DND-41 (cell line): ENCODE data around the gene MAP2K3.
"Not testable (repeated sequence)": the region's sequence is repeated elsewhere in the genome, so short reads cannot be mapped to it uniquely, and the experiment has no call there.

Source experiments
- ATAC-seq: fragments of 200-7000 bp; cut with Tn5 transposase; 3 replicates; pipeline ENCODE4 v1.9.1; 2021; ENCODE audit warnings: low read depth; ENCODE audit not compliant: insufficient read depth
- DNase-seq: peaks from one replicate; pipeline ENCODE4 v3.0.0-alpha.2; 2020
- H2AFZ ChIP-seq: 2 replicates; pipeline ENCODE4 v1.6.0; 2012; ENCODE audit warnings: low read depth, low read length
- H3K27ac ChIP-seq: 2 replicates; pipeline ENCODE4 v1.5.1; 2012; ENCODE audit warnings: low read length, inconsistent platforms
- H3K27me3 ChIP-seq: fragments of 200-600 bp; sonication (generic); 2 replicates; pipeline ENCODE4 v1.6.0; 2012; ENCODE audit warnings: low read length, mild to moderate bottlenecking, inconsistent platforms; ENCODE audit not compliant: insufficient read depth, poor library complexity
- H3K36me3 ChIP-seq: 2 replicates; pipeline ENCODE4 v1.5.1; 2012; ENCODE audit warnings: low read length, inconsistent platforms; ENCODE audit not compliant: insufficient read depth
- H3K4me1 ChIP-seq: 2 replicates; pipeline ENCODE4 v1.5.1; 2012; ENCODE audit warnings: mild to moderate bottlenecking, low read length; ENCODE audit not compliant: insufficient read depth
- H3K4me2 ChIP-seq: 2 replicates; pipeline ENCODE4 v1.6.0; 2012; ENCODE audit warnings: mild to moderate bottlenecking, moderate library complexity, low read length, inconsistent platforms; ENCODE audit not compliant: insufficient read depth
- H3K4me3 ChIP-seq, 2 experiments: fragments of 200-600 bp in 1 of 2; shearing (Covaris generic) in 1 of 2; 2 replicates each; pipeline ENCODE4 v1.5.1; 2012 to 2016; ENCODE audit warnings: inconsistent platforms in 2 of 2, low read length in 2 of 2, mild to moderate bottlenecking in 2 of 2, low read depth in 1 of 2, moderate library complexity in 1 of 2
- H3K79me2 ChIP-seq: 2 replicates; pipeline ENCODE4 v1.6.0; 2012; ENCODE audit warnings: low read length, inconsistent platforms; ENCODE audit not compliant: insufficient read depth
- H3K9ac ChIP-seq: 2 replicates; pipeline ENCODE4 v1.6.0; 2012; ENCODE audit warnings: low read depth, mild to moderate bottlenecking, inconsistent platforms, low read length, moderate library complexity
- H3K9me3 ChIP-seq: 2 replicates; pipeline ENCODE4 v1.5.1; 2012; ENCODE audit warnings: low read length, moderate library complexity, mild to moderate bottlenecking, inconsistent platforms; ENCODE audit not compliant: insufficient read depth, severe bottlenecking
- H4K20me1 ChIP-seq: 2 replicates; pipeline ENCODE4 v1.6.0; 2012; ENCODE audit warnings: low read length; ENCODE audit not compliant: insufficient read depth
- EZH2 ChIP-seq: IDR thresholded peaks from 3 replicates; pipeline ENCODE4 v1.6.1; 2012; ENCODE audit warnings: borderline replicate concordance, low read depth, mild to moderate bottlenecking, moderate library complexity, low read length, inconsistent platforms; ENCODE audit not compliant: severe bottlenecking
- TF ChIP-seq, protein P1 (sequence below): IDR thresholded peaks from 2 replicates; pipeline ENCODE4 v1.5.1; 2012; ENCODE audit warnings: borderline replicate concordance, low read length, moderate library complexity, mild to moderate bottlenecking; ENCODE audit not compliant: poor library complexity, severe bottlenecking; ENCODE audit errors: extremely low read depth

Gene MAP2K3

DNA sequence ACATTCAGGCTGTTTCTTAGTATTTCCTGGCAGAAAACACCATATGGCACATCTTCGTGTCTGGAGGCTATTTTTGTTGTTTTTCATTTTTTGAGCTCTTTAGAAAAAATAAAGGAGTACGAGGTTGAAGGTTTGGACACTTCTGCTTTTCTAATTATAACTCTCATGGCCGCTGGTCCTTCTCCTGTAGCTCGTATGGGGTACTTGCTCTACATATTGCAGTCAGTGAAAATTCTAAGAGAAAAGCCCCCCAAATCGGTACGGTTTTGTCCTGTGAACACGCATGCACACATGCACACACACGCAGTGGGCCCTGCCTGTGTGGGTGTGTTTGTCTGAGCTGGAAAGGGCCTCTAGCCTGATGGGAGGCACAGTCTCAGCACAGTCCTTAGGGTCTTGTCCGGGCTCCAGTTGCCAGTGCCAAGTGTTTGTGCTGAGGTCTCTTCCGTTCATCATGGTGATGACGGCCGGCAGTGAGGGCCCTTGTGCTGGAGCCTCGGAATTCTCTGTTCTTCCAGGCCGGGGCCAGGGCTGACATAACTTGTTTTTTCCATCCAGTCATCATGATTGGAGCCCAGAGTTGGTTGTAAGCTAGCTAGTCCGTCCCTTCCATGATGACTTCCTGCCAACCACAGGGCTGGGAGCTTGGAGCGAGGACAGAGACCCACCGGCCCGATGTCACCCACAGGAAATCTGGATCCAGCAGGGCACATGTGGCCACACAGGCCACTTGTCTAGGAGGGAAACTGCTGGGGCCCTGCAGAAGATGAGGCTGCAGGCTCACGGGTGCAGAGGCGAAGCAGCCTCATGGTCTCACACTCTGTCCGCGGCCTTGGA, 26.5 kb downstream of the MAP2K3 start:
- not testable (repeated sequence) for H3K79me2 ChIP-seq, H3K36me3 ChIP-seq, H3K9me3 ChIP-seq, H4K20me1 ChIP-seq, H3K4me3 ChIP-seq, H3K27ac ChIP-seq, H3K27me3 ChIP-seq, DNase-seq, H3K4me2 ChIP-seq, H3K9ac ChIP-seq, H3K4me1 ChIP-seq, ATAC-seq, H2AFZ ChIP-seq

DNA sequence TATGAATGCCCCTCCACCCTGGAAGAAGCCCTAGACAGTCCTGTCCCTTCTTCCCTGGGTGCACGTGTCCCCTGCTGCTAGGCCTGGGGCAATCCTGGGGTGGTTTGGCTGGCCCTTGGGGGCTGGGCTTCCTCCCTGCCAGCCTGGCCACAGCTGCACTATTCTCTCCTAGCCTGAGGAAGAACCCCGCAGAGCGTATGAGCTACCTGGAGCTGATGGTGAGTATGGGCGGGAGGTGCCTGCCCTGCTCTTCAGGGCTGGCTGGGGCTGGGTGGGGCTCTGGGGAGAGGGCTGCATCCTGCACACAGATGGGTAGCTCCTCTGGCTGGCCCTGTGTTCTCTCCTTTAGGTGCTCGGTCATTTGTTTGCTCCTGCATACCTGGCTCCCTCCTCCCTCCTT, 28.8 kb downstream of the MAP2K3 start:
- Histone ChIP-seq H3K9me3 (no peaks in the 10 kb centered on the region), H3K4me1 (peaks cover 2% of the 10 kb centered on the region; the same call in 1 of the 2 replicates), H3K36me3 (no peaks in the 10 kb centered on the region), H3K4me2 (no peak overlapping the region), H4K20me1 (no peaks in the 10 kb centered on the region), H3K27me3 (no peaks in the 10 kb centered on the region), H3K79me2 (no peaks in the 10 kb centered on the region), H2AFZ (no peak overlapping the region), H3K27ac (no peak overlapping the region), H3K9ac (no peak overlapping the region), H3K4me3 (no peak overlapping the region)
- TF ChIP-seq, protein P1, sequence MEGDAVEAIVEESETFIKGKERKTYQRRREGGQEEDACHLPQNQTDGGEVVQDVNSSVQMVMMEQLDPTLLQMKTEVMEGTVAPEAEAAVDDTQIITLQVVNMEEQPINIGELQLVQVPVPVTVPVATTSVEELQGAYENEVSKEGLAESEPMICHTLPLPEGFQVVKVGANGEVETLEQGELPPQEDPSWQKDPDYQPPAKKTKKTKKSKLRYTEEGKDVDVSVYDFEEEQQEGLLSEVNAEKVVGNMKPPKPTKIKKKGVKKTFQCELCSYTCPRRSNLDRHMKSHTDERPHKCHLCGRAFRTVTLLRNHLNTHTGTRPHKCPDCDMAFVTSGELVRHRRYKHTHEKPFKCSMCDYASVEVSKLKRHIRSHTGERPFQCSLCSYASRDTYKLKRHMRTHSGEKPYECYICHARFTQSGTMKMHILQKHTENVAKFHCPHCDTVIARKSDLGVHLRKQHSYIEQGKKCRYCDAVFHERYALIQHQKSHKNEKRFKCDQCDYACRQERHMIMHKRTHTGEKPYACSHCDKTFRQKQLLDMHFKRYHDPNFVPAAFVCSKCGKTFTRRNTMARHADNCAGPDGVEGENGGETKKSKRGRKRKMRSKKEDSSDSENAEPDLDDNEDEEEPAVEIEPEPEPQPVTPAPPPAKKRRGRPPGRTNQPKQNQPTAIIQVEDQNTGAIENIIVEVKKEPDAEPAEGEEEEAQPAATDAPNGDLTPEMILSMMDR = no peak
- no peak for TF ChIP-seq EZH2
- no peak for DNase-seq
- no peak for ATAC-seq

DNA sequence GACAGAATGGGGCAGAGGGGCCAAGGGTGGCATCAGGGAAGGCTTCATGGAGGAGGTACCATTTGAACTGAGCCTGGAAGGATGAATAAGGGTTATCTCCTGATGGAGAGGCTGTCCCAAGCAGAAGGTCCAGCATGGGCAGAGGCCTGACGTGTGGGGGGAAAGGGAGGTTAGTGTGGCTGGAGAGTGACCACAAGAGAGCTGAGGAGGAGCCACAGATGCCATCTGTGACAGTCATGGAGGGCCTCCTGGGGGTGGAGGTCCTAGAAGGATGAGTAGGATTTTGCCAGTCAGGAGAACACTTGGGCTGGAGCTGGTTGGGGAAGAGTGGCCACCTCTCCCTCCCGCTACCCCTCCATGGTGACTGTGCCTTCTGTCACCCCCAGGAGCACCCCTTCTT, 29.2 kb downstream of the MAP2K3 start:
- not testable (repeated sequence) for H3K4me2 ChIP-seq, H3K9ac ChIP-seq, H3K36me3 ChIP-seq, H3K4me1 ChIP-seq, ATAC-seq, H3K79me2 ChIP-seq, H3K27ac ChIP-seq, H3K4me3 ChIP-seq, H2AFZ ChIP-seq, H3K27me3 ChIP-seq, DNase-seq, H3K9me3 ChIP-seq, H4K20me1 ChIP-seq

DNA sequence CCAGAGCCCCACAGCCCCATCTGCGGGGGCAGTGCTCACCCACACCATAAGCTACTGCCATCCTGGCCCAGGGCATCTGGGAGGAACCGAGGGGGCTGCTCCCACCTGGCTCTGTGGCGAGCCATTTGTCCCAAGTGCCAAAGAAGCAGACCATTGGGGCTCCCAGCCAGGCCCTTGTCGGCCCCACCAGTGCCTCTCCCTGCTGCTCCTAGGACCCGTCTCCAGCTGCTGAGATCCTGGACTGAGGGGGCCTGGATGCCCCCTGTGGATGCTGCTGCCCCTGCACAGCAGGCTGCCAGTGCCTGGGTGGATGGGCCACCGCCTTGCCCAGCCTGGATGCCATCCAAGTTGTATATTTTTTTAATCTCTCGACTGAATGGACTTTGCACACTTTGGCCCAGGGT, 29.8 kb downstream of the MAP2K3 start:
- not testable (repeated sequence) for H3K27ac ChIP-seq

DNA sequence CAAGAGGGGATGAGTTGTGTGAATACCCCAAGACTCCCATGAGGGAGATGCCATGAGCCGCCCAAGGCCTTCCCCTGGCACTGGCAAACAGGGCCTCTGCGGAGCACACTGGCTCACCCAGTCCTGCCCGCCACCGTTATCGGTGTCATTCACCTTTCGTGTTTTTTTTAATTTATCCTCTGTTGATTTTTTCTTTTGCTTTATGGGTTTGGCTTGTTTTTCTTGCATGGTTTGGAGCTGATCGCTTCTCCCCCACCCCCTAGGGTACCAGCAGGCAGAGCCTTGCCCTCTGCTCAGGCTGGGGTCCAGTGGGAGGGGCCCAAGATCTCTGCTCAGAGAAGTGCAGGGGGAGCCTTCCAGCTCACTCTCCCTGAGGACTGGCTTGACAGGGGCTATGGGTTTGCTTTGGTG, 30.2 kb downstream of the MAP2K3 start:
- not testable (repeated sequence) for ATAC-seq, H3K27me3 ChIP-seq, H3K9me3 ChIP-seq, H3K4me2 ChIP-seq, DNase-seq, H3K27ac ChIP-seq, H3K79me2 ChIP-seq, H4K20me1 ChIP-seq, H2AFZ ChIP-seq, H3K9ac ChIP-seq, H3K36me3 ChIP-seq, H3K4me3 ChIP-seq, H3K4me1 ChIP-seq

More for the DNA sequence above, 29.8 kb downstream of the MAP2K3 start:
- H3K4me3 ChIP-seq, H3K9ac ChIP-seq, H4K20me1 ChIP-seq, DNase-seq, H3K36me3 ChIP-seq, ATAC-seq, H3K27me3 ChIP-seq, H3K4me2 ChIP-seq, H3K79me2 ChIP-seq, H3K9me3 ChIP-seq, H3K4me1 ChIP-seq, H2AFZ ChIP-seq: not testable (repeated sequence)

DNA sequence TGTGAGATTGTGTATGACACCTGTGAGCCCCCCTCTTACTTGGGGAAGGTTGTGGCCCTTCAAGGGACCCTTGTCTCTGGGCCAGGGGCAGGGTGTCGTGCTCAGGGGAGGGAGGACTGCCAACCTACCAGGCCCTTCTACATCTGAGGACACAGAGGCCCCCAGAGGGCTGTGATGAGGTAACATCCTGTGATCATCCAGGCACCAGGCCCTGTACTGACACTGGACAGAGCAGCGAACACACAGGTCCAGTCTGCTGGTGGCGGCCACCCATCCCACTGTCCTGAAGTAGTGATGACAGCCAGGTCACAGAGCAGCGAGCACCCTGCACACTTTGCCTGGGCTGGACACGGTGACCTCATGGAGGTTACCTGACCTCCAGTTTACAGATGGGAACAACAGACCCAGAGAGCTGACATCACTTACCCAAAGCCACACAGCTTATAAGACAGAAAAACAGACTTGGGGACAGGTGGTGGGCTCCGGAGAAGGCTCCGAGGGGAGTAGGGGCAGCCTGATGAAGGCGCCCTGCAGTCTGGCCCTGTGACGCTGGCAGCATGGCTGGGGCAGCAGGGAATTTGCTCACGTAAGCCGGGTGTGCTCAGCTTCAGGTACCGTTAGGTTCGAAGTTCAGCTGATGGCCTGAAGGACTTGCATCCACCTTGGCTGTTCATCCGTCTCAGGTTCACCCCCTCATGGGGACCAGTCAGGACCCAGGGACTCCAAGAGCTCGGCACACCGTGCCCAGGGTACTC, 30.9 kb downstream of the MAP2K3 start:
- not testable (repeated sequence) for DNase-seq, H3K36me3 ChIP-seq, H2AFZ ChIP-seq, H3K9me3 ChIP-seq, ATAC-seq, H3K27me3 ChIP-seq, H4K20me1 ChIP-seq, H3K9ac ChIP-seq, H3K27ac ChIP-seq, H3K79me2 ChIP-seq, H3K4me3 ChIP-seq, H3K4me2 ChIP-seq, H3K4me1 ChIP-seq

DNA sequence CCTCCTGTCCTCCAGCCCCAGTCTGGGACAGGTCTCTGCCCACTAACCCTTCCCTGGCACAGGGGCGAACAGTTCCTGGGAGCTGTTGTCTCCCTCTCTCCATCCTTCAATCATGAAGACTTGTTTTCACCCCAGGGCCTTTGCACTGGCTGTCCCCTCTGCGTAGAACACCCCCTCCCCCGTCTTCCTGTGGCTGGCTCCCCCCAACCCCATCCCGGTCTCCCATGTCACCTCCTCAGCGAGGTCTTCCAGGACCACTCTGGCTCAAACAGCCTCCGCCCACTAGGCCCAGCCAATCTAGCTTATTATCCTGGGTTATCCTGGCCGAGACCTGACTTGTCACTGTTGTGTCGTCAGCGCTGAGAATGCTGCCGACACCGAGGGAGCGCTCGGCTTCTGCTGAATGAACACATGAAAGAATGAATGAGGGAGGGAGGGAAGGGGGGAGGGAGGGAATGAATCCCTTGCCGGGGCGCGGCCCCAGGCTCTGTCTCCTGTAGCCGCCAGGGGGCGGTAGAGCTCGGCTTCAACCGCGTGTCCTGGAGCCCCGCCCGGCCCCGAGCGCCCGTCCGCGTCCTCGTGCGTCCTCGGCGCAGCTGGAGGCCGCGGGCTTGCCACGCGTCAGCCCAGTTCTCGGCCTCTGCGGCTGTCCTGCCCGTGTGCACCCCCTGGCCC, 31.8 kb downstream of the MAP2K3 start:
- H2AFZ ChIP-seq, H3K27me3 ChIP-seq, H4K20me1 ChIP-seq, DNase-seq, H3K36me3 ChIP-seq, H3K27ac ChIP-seq, H3K4me2 ChIP-seq, H3K9ac ChIP-seq, H3K4me1 ChIP-seq, H3K4me3 ChIP-seq, H3K79me2 ChIP-seq, H3K9me3 ChIP-seq: not testable (repeated sequence)
- peak; percentile 88 for ATAC-seq
